Activated T-cell treated with anti-CD3 and anti-CD28 coated beads, Interleukin-2, amount 50 U/mL, for 72 hours (primary cell): ENCODE data around the gene SNRNP40. TPM values are rescaled to one million over a fixed set of nuclear protein-coding genes. Genes with fewer than 3 reads are reported as not detected.
"Not testable (repeated sequence)": the region's sequence is repeated elsewhere in the genome, so short reads cannot be mapped to it uniquely, and the experiment has no call there.

Experiments used
- ATAC-seq, 2 donors: fragments of 150-1000 bp; cut with Tn5 transposase; replicated peaks in 1 of 2; 2 replicates each; pipeline ENCODE4 v1.10.0; 2021; ENCODE audit warnings: moderate library complexity in 2 of 2, mild to moderate bottlenecking in 1 of 2
- DNase-seq, 2 donors: peaks; one replicate each; pipeline ENCODE4 v3.0.0; 2021 to 2022; ENCODE audit warnings: mixed read lengths in 1 of 2
- H3K27ac Mint-ChIP-seq: one replicate; pipeline ENCODE4 v1.8.0; 2022; ENCODE audit warnings: mild to moderate bottlenecking, moderate library complexity, mixed read lengths
- H3K27me3 Mint-ChIP-seq: one replicate; pipeline ENCODE4 v1.8.0; 2022; ENCODE audit warnings: low read depth, mixed read lengths
- H3K36me3 Mint-ChIP-seq, 2 donors: one replicate each; pipeline ENCODE4 v1.8.0; 2022; ENCODE audit warnings: mixed read lengths in 2 of 2, mild to moderate bottlenecking in 1 of 2; ENCODE audit not compliant: insufficient read depth in 2 of 2
- H3K4me1 Mint-ChIP-seq: one replicate; pipeline ENCODE4 v1.8.0; 2022; ENCODE audit warnings: low read depth, mixed read lengths
- H3K4me3 Mint-ChIP-seq, 2 donors: one replicate each; pipeline ENCODE4 v1.8.0; 2022; ENCODE audit warnings: mild to moderate bottlenecking in 2 of 2, mixed read lengths in 2 of 2, moderate library complexity in 2 of 2
- H3K9me3 Mint-ChIP-seq, 2 donors: one replicate each; pipeline ENCODE4 v1.8.0; 2022; ENCODE audit warnings: mixed read lengths in 2 of 2
- total RNA-seq, 2 donors: library from RNA; stranded (reverse); gene quantifications; one replicate each; pipeline ENCODE4 v1.2.3, GENCODE V29; 2022

The SNRNP40 gene
- total RNA-seq, 2 donors from 2014 or later: 85.3 to 101 TPM

DNA sequence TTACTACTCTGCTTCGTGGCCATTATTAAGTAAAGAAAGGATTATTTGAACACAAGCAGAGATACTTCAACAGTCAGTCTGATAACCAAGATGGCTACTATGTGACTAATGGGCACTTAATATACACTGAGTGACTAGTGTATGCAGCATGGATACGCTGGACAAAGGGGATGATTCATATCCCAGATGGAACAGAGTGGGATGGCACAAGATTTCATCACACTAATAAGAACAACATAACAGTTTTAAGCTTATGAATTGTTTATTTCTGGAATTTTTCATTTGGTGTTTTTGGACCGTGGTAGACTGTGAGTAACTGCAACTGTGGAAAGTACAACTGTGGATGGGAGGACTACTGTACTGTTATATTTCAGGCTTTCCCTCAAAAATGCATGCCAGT lies 9.7 kb upstream of the SNRNP40 start:
- H3K4me1 Mint-ChIP-seq: peaks cover 10% of the 10 kb centered on the region
- no peak overlapping the region for H3K27ac Mint-ChIP-seq
- no peak for DNase-seq
- H3K9me3 Mint-ChIP-seq: no peaks in the 10 kb centered on the region
- no peak for ATAC-seq
- H3K36me3 Mint-ChIP-seq: peaks cover 4 to 5% of the 10 kb centered on the region in 2 donors
- no peak overlapping the region for H3K4me3 Mint-ChIP-seq
- no peaks in the 10 kb centered on the region for H3K27me3 Mint-ChIP-seq

- DNase-seq (no peak), ATAC-seq (no peak)
- Mint-ChIP-seq H3K9me3 (no peaks in the 10 kb centered on the region), H3K27ac (no peak overlapping the region), H3K27me3 (no peaks in the 10 kb centered on the region), H3K36me3 (no peaks in the 10 kb centered on the region), H3K4me1 (peaks cover 3% of the 10 kb centered on the region), H3K4me3 (no peak overlapping the region)
Measured at GRCh38 chr1:31302709-31303441, 6.3 kb upstream of the SNRNP40 start.

DNA sequence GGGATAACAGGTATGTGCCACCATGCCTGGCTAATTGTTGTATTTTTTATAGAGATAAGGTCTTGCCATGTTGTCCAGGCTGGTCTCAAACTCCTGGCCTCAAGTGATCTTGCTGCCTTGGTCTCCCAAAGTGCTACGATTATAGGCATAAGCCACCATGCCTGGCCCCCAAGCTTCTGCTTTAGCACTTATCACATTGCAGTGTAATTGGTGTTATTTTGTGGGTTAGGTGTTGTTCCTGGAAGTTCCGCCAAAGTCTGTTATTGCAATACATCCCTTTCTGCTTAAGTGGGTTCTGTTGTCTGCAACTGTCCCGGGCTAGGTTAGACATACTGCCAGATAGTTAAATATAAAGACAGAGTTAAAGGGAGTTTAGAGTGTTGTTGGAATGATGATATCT lies 3.6 kb upstream of the SNRNP40 start:
- no peak for DNase-seq
- Mint-ChIP-seq H3K4me1 (no peaks in the 10 kb centered on the region), H3K36me3 (peaks cover 0 to 4% of the 10 kb centered on the region in 2 donors), H3K27ac (peak overlapping the region; percentile 25), H3K27me3 (no peaks in the 10 kb centered on the region), H3K4me3 (no peak overlapping the region), H3K9me3 (no peaks in the 10 kb centered on the region)
- no peak for ATAC-seq

GRCh38 chr1:31299365-31299764 lies 2.8 kb upstream of the SNRNP40 start:
- no peaks in the 10 kb centered on the region for H3K9me3 Mint-ChIP-seq
- no peaks in the 10 kb centered on the region for H3K27me3 Mint-ChIP-seq
- H3K4me3 Mint-ChIP-seq: peak overlapping the region in 1 of 2 donors; percentile 9
- DNase-seq (no peak), ATAC-seq (no peak)
- H3K4me1 Mint-ChIP-seq: no peaks in the 10 kb centered on the region
- peaks cover 3 to 7% of the 10 kb centered on the region in 2 donors for H3K36me3 Mint-ChIP-seq
- peak overlapping the region; percentile 15 for H3K27ac Mint-ChIP-seq

GRCh38 chr1:31297277-31298247 lies 974 bp upstream of the SNRNP40 start:
- Mint-ChIP-seq H3K27ac (no peak overlapping the region), H3K4me3 (no peak overlapping the region), H3K9me3 (no peaks in the 10 kb centered on the region), H3K27me3 (no peaks in the 10 kb centered on the region), H3K36me3 (peaks cover 3 to 16% of the 10 kb centered on the region in 2 donors), H3K4me1 (no peaks in the 10 kb centered on the region)
- ATAC-seq (no peak), DNase-seq (peak in 1 of 2 donors; percentile 1)

GRCh38 chr1:31295874-31296485 lies 608 bp downstream of the SNRNP40 start:
- H3K9me3 Mint-ChIP-seq: no peaks in the 10 kb centered on the region

GRCh38 chr1:31289021-31289420 lies 7.6 kb downstream of the SNRNP40 start:
- no peak overlapping the region for H3K4me3 Mint-ChIP-seq
- no peak overlapping the region for H3K27ac Mint-ChIP-seq
- no peaks in the 10 kb centered on the region for H3K4me1 Mint-ChIP-seq
- H3K9me3 Mint-ChIP-seq: no peaks in the 10 kb centered on the region
- DNase-seq (no peak), ATAC-seq (no peak)
- H3K27me3 Mint-ChIP-seq: no peaks in the 10 kb centered on the region
- H3K36me3 Mint-ChIP-seq: peaks cover 8 to 33% of the 10 kb centered on the region in 2 donors

More at GRCh38 chr1:31295874-31296485, 608 bp downstream of the SNRNP40 start:
- H3K27me3 Mint-ChIP-seq: no peaks in the 10 kb centered on the region
- H3K4me1 Mint-ChIP-seq: no peaks in the 10 kb centered on the region
- no peak overlapping the region for H3K4me3 Mint-ChIP-seq
- ATAC-seq (no peak), DNase-seq (no peak)
- no peak overlapping the region for H3K27ac Mint-ChIP-seq
- peaks cover 3 to 27% of the 10 kb centered on the region in 2 donors for H3K36me3 Mint-ChIP-seq

GRCh38 chr1:31287791-31288190 lies 8.8 kb downstream of the SNRNP40 start:
- ATAC-seq: not testable (repeated sequence)

GRCh38 chr1:31282426-31282825 lies 14.2 kb downstream of the SNRNP40 start:
- not testable (repeated sequence) for DNase-seq, H3K9me3 Mint-ChIP-seq, ATAC-seq, H3K4me3 Mint-ChIP-seq, H3K27ac Mint-ChIP-seq, H3K27me3 Mint-ChIP-seq, H3K4me1 Mint-ChIP-seq
- peaks cover 17 to 29% of the 10 kb centered on the region in 2 donors for H3K36me3 Mint-ChIP-seq

More at GRCh38 chr1:31287791-31288190, 8.8 kb downstream of the SNRNP40 start:
- not testable (repeated sequence) for H3K27ac Mint-ChIP-seq, DNase-seq, H3K9me3 Mint-ChIP-seq, H3K4me3 Mint-ChIP-seq, H3K4me1 Mint-ChIP-seq, H3K27me3 Mint-ChIP-seq
- H3K36me3 Mint-ChIP-seq: peaks cover 11 to 28% of the 10 kb centered on the region in 2 donors

DNA sequence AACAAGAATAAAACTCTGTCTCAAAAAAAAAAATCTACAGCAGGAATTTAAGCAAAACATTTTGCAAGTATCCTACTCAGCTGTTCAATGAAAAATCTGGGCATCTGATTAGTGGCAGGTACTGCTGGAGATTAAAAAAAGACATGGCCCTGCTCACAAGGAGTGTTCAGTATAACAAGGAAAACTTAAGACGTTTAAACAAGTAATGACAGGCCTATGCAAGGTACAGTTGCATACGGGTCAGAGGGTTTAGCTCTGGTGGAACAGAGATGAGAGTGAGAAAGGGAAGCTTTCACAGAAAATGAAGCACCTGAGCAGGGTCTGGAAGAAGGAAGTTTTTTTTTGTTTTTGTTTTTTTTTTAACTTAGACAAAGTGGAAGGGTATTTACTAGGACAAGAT lies 23.0 kb downstream of the SNRNP40 start:
- Mint-ChIP-seq H3K9me3 (no peaks in the 10 kb centered on the region), H3K4me3 (no peak overlapping the region), H3K36me3 (peaks cover 14 to 35% of the 10 kb centered on the region in 2 donors), H3K27me3 (no peaks in the 10 kb centered on the region), H3K4me1 (peaks cover 15% of the 10 kb centered on the region), H3K27ac (peak overlapping the region; percentile 72)
- ATAC-seq (no peak), DNase-seq (no peak)

DNA sequence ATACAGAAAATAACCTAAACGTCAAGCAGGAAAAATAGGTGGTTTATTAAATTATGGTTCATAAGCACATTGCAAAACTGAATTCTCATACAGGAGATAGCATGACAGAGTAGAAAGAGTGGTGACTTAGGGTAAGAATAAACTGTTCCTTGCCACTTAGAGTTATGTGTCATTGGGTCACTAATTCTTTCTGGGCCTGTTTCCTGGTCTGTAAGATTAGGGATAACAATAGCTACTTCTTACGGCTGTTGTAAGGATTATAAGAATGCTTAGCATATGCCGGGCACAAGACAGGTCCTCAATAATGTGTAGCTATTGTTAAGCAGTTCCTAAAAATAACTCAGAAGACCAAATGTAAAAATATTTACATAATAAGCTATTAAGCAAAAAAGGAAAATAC lies 24.2 kb downstream of the SNRNP40 start:
- DNase-seq: no peak
- peaks cover 10% of the 10 kb centered on the region for H3K4me1 Mint-ChIP-seq
- no peaks in the 10 kb centered on the region for H3K27me3 Mint-ChIP-seq
- no peaks in the 10 kb centered on the region for H3K9me3 Mint-ChIP-seq
- no peak for ATAC-seq
- H3K4me3 Mint-ChIP-seq: no peak overlapping the region
- peaks cover 9 to 36% of the 10 kb centered on the region in 2 donors for H3K36me3 Mint-ChIP-seq
- peak overlapping the region; percentile 91 for H3K27ac Mint-ChIP-seq

- H3K27me3 Mint-ChIP-seq: no peaks in the 10 kb centered on the region
- no peak overlapping the region for H3K27ac Mint-ChIP-seq
- no peaks in the 10 kb centered on the region for H3K4me1 Mint-ChIP-seq
- no peak for DNase-seq
- no peak overlapping the region for H3K4me3 Mint-ChIP-seq
- no peak for ATAC-seq
- no peaks in the 10 kb centered on the region for H3K9me3 Mint-ChIP-seq
- peaks cover 6 to 30% of the 10 kb centered on the region in 2 donors for H3K36me3 Mint-ChIP-seq
Measured at GRCh38 chr1:31266547-31266946, 30.0 kb downstream of the SNRNP40 start.
